NCI-H128 (cell line): ENCODE data around the gene BZW2.
"Not testable (repeated sequence)": the region's sequence is repeated elsewhere in the genome, so short reads cannot be mapped to it uniquely, and the experiment has no call there.

Experiments
- DNase-seq: peaks from one replicate; lab custom pipeline; 2025; ENCODE audit not compliant: unreplicated experiment; lab: John Stamatoyannopoulos, UW

The BZW2 gene

GRCh38 chr7:16644636-16645592 lies 1.1 kb upstream of the BZW2 start:
- DNase-seq: no peak

GRCh38 chr7:16646472-16647072 lies 591 bp downstream of the BZW2 start:
- DNase-seq: no peak

DNA sequence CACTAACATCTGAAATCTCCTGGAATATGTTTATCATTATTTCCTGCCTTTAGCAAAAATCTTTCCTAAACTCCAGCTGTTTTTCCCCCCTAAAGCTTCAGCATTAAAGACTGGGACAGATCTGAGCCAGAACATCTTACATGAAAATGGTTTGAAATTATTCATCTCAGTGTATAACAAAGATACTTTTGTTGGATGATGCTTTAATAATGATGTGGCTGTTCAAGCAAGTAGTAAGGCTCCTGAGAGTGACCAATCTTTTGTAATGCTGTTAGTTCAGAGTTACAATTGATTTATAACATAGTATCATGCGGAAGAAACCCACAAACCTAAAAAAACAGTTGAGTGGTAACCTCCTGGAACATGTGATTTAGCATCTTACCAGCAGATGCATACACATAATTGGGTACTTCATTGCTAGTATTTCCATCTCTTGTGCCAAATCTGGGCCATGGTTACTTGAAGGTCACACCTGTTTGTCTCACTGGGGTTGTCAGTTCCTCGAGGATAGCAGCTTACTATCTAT lies 1.5 kb downstream of the BZW2 start:
- DNase-seq: no peak

- DNase-seq: no peak
These were observed 2.6 kb downstream of the BZW2 start for GRCh38 chr7:16648551-16648950.

DNA sequence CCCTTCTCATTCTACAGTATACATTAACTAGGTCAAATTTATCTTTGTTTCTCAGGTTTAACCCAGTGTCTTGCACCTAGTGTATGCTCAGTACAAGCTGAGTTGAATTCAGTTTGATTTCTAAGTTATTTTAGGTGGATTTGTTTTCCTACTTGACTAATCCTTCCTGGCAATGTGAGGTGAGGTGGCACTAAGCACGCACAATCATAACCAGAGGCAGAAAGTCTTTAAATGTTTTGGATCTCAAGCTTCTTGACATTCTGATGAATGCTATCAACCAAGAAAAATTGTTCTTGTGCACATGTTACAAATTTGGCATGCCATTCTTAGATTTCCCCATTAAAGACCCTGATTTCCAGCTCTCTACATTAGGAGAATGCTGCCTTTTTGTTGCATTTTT lies 3.2 kb downstream of the BZW2 start:
- DNase-seq: no peak

DNA sequence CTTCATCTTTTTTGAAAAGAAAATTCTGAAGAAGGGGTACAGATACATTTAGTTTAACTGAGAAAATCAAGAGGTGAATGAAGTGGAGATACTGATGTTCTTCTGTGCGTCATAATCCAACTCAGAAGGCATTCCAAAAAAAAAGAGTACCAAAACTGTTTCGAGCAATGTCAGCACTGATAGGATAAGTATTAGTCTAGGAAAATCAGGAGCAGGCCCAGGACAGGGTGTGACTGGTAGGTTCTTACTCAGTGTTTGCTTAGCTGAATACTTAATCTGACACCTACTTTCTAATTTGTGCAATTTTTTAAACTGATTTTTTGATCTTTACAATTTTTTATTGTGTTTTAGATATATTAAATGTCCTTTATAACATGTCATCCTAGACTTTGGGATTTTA lies 4.3 kb downstream of the BZW2 start:
- DNase-seq: no peak

GRCh38 chr7:16651396-16652239 lies 5.6 kb downstream of the BZW2 start:
- DNase-seq: no peak

DNA sequence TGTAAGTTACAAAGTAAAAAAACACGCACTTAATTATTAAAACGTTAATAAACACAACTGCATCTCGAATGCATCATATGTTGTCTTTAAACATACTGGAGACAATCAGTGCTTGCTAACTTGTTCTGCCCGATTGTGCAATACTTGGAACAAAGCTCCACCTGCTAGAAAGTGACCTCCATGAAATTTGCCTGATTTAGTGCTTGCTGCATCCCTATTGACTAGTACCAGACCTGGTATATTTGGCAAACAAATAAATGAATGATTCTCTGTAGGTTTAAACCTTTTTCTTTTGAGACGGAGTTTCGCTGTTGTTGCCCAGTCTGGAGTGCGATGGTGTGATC lies 6.2 kb downstream of the BZW2 start:
- DNase-seq: no peak

DNA sequence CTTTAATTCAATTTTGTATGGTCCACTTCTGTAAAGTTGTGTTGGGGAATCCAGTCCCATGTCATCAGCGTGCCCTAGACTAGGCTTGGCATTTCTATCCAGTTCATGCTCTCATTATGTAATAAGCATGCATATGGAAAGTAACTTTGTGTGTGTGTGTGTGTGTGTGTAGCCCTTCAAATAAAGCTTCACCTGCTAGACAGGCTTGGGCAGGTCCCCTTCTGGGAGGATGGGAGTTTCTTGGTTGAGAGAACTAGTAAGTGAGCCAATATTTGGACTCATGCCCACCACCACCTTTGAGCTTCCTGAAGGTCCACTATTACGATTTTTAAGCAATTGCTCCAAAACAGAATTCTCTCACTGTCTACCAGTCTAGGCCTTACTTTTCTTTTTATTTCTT lies 6.9 kb downstream of the BZW2 start:
- DNase-seq: no peak

DNA sequence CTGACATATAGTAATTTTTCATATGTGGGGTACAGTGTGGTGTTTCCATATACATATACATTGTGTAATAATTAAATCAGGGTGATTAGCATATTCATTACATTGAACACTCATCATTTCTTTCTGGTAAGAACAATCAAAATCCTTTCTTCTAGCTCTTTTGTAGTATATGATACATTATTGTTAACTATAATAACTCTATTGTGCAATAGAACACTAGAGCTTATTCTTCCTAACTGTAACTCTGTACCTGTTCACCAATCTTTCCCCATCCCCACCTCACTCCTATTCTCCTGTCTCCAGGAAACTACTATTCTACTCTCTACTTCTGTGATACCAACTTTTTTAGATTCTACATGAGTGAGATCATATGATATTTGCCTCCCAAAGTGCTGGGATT lies 9.4 kb downstream of the BZW2 start:
- DNase-seq: no peak

DNA sequence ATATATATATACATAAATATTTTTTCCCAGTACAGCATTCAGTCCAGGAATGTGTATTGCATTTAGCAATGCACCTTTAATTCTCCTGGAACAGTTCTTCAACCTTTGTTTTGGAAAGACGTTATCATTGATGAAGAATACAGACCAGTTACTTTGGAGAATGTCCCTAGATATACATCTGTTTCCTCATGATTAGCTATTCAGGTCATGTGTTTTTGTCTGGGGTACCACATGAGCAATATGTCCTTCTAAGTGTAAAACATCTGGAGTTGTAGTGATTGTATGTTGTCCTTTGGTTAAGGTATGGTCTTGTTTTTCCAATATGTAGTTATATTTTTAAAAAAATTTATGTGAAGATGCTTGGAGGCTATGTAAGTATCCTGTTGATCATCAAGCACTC lies 10.2 kb downstream of the BZW2 start:
- DNase-seq: no peak

DNA sequence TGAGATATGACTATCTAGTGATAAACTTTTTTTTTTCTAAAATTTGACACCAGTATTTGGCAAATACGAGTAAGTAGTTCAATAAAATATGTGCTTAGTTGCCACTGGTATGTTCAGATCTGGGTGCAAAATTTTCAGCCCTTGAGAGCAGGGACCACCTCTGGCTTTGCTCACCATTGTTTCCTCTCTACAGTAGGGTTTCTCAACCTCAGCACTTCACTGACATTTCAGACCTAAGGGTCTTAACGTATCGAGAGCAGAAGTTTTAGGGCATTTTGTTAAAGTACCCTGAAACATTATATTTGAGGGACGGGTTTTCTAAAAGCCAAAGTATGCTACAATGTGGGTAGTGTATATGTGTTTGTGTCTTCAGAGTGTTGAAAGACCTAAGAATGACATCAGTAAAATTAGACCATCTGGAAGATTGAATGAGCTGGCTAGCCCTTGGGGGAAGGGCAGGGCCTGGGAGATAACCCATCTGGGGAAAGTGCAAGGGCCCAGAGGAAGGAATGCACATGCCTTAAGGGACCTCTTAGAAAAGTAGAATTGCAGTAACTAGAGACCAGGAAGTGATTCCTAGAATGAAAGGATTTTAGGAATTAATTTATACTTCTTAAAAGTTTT lies 11.8 kb downstream of the BZW2 start:
- no peak for DNase-seq

GRCh38 chr7:16659854-16660497 lies 14.0 kb downstream of the BZW2 start:
- DNase-seq: not testable (repeated sequence)

DNA sequence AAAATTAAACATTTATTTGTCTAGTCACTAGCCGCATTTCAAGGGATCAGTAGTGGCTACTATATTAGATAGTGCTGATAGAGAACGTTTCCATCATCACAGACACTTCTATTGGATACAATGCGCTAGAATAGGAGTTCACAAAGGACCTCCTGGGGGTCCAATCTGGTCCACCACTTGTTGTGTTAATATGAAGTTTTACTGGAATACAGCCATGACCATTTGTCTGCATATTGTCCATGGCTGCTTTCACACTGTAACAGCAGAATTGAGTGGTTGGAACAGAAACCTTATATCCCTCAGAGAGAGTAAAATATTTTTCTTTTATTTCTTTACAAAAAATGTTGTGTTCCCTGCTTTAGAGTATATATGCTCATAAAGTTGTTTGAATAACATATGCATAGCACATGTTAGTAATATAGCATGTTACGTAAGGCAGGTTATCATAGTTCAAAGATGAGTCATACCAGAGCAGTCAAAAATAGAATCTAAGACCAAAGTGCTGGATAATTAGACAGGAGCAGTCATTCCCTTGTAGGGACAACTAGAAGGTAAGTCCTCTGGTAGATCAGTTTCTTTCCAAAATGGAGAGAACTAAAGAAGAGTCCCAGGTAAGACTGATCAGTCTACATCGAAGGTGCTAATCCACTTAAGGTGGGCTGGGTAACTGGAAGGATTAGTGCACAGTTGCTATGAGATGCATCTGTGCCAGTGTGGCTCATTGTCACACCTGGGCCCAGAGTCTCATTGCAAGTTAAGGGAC lies 14.9 kb downstream of the BZW2 start:
- DNase-seq: no peak

GRCh38 chr7:16661924-16662323 lies 15.9 kb downstream of the BZW2 start:
- no peak for DNase-seq

- no peak for DNase-seq
These were observed 21.4 kb downstream of the BZW2 start for GRCh38 chr7:16667355-16667754.

- DNase-seq: no peak
These were observed 22.3 kb downstream of the BZW2 start for GRCh38 chr7:16668049-16668858.

GRCh38 chr7:16668978-16669377 lies 23.0 kb downstream of the BZW2 start:
- no peak for DNase-seq

GRCh38 chr7:16669581-16669980 lies 23.6 kb downstream of the BZW2 start:
- no peak for DNase-seq
